HG03575 (cell line): Measurements from ENCODE around the gene TRPM1.

ENCODE experiments used
- ATAC-seq: cut with Tn5 transposase; IDR thresholded peaks from one replicate; pipeline ENCODE4 v1.9.1; 2021; ENCODE audit not compliant: unreplicated experiment, insufficient number of reproducible peaks, low FRiP score; ENCODE audit errors: extremely low read depth

Gene TRPM1

DNA sequence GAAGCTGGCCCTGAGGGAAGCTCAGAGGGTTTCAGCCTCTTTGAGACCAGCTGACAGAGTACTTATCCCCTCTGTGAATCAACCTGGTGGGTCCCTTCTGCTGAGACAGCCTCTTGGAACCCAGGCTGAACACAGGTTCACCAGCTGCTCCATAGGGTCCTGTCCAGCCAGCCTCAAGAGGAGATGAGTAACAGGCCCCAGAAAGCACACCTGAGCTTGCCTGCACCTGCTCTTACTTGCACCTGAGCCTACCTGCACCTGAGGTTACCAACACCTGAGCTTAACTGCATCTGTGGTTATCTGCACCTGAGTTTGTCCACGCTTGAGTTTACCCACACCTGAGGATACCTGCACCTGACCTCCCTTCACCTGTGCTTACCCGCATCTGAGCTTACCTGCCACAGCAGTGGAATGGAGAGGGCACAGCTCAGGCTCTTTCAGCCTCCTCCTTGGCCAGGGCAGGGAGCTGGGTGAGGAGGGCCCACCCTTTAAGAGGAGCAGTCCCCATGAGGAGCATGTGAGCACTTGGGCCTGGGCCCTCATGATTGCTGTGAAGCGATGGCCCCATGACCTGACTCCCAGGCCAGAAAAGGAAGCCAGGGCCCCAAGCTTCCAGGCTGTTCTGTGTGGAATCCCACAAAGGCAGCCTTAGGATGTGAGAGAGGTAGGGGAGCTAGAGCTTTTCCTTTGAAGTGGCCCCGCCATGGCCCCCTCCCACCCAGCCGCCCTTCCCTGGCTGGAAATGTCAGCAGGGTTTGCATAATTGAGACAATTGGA is at the start of gene TRPM1:
TRPM1 (minus strand) TSS at position 464 of the 777 bp plus-strand sequence. CDS start 20,370 bp downstream, outside the sequence.
- ATAC-seq, result no peak

DNA sequence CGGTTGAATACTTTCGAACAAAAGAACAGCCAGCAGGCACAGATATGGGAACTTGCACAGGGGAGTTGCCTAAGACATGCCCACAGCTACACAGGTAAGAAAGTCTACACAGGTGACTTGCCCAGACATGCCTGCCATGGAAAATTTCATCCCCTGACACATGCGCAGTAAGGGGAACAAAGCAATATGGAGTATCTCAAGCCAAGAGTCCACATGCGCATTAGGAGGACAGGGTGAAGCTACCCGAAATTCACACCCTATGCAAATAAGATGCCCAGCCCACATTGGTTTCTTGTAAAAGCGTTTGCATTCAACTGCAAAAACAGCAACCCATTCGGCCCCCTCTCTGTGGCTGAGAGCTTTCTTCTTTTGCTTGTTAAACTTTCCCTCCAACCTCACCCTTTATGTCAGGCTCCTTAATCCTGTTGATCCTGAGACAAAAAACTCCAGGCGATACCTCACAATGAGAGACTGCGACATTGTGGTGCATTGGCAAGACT is 49.3 kb upstream of the TRPM1 start:
- ATAC-seq, result no peak

DNA sequence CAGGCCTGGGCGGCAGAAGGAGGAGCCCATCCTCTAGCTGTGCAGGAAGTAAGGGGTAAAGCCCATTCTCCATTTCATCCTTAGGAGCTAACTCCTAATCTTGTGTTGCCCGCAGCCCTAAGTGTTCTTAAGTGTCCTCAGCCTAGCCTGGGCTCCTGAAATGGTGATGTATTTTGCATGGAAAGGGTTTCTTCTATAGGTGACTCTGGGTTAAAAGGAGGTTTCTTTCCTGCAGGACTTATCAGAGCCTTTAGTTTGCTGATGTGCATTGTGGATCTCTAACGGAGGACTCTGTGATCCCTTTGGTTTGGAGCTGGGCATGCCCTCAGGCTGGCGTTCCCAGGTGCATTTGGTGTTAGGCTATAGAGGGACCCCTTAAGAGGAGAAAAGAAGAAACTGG is 48.5 kb upstream of the TRPM1 start:
- ATAC-seq, result no peak

DNA sequence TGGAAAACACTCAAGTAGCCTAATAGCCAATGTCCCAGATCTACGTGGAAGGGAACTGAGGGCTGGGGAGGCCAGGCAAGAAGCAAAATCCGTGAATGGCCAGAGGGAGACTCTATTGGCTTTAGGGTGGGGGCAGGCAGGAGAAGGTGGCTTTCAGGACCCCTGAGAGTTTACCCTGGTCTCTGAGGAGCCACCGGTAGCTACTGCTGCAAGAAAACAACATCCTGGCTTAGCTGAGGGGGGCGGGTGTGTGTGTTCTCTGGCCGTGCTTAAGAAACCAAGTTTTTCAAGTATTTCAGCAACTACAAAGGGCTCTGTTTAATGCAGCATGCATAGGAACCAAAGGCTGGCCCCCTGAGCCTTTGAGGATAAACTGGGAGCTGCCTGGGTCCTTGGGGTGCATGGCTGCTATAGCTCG is 47.6 kb upstream of the TRPM1 start:
- ATAC-seq, result no peak

DNA sequence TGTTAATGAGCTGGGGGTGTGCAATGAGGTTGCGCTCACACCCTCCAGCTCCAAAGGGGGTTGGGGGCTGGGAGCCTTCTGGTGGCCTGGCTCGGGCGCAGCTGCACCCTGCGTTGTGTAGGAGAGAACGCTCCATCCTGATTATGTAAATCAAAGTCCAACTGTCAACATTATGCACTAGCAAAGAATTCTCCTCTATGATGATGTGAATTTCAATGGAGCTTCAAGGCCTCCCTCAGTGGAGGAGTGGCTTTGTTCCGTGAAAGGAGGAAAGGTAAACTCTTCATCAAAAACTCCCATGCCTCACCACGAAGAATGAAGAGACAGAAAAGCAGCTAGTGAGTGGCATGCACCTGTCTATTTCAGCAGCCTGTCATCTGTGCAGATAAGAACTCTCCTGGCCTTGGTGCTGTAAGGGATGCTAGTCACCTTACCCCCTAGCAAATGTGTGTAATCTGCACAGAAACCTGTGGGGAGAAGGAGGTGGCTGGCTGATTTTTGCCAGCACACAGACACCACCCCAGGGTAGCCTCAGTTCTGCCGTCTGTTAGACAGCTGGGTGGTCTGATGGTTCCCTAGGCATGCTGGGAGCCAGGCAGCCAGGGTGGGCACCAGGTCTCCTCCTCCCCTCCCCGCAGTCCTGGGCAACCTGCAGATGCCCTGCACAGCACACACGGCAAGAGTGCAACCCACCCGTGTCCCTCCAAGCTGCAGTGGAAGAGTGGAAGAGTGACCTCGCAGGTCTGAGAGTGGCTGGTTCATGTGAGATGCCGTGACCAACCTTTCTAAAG is 47.0 kb upstream of the TRPM1 start:
- no peak for ATAC-seq

DNA sequence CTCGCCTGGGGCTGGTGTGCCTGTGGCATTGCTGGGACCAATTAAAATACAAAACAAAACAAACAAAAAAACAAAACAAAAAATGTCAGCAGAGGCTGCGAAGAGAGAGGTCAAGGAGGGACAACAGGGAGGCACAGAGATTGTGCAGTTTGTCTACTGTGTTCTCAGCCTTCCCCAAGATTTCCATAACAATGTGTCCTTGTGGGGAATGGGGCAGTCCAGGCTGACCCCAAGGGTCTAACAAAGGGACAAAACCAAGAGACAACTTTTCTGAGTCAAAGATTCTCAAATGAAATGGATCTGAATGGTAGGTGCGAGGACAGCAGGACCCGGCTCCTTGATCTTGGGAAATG is 46.4 kb upstream of the TRPM1 start:
- ATAC-seq, result no peak

DNA sequence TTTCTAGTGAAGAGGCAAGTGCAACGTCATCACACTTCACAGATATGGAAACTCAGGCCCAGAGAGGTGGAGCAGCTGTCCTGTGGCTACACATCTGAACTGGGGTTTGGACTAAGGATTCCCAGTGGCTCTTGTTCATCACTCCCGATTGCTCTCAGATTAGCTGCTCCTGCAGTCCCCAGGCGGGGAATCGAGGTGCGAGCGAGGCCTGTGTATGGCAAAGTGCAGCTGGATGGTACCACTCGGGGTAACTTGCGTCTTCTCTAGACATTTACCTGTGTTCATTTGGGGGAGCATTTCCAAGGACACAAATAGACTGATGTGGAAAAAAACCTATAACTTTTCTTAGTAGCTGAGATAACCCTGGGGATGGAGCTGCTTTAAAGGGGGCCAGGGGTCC is 45.9 kb upstream of the TRPM1 start:
- no peak for ATAC-seq

DNA sequence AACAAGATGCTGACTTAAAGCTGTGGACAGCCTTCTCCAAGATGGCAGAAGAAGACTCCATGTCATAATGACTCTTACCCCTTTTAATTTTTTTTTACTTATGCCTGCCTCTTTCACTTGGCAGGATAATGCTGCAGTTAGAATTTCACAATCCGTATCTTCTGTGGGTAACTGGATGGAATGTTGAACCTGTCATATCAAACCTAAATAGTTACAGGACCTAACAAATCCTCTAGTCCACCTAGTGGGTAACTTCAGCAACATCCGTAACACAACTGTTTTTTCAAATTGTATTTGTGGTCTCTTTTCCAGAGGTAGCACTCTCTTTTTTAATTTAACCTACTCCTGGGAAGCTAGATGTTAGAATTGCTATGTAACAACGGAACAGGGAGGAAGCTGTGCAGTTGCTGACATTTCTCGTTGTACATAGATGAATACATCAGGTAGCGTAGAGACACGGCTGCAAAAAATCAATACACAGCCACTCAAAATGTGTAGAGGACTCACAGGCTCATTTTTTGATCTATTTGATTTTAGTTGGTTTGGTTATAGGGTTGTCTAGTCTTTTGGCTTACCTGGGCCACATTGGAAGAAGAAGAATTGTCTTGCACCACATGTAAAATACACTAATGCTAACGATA is 43.9 kb upstream of the TRPM1 start:
- no peak for ATAC-seq

DNA sequence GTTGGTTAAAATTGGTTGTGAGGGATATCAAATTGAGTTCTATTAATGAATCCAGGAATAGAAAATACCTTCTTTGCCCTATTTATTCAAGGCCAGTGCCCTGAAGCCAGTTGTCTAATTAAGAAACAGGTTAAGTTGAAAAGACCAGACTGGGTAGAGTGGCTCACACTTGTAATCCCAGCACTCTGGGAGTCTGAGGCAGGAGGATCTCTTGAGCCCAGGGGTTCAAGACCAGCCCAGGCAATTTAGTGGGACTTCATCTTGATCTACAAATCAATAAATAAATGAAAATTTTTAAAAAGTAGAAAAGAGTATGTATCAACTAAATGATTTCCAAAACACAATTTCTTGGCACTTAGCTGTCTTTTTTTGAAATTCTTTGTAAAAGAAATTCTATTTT is 40.3 kb upstream of the TRPM1 start:
- ATAC-seq, result no peak

DNA sequence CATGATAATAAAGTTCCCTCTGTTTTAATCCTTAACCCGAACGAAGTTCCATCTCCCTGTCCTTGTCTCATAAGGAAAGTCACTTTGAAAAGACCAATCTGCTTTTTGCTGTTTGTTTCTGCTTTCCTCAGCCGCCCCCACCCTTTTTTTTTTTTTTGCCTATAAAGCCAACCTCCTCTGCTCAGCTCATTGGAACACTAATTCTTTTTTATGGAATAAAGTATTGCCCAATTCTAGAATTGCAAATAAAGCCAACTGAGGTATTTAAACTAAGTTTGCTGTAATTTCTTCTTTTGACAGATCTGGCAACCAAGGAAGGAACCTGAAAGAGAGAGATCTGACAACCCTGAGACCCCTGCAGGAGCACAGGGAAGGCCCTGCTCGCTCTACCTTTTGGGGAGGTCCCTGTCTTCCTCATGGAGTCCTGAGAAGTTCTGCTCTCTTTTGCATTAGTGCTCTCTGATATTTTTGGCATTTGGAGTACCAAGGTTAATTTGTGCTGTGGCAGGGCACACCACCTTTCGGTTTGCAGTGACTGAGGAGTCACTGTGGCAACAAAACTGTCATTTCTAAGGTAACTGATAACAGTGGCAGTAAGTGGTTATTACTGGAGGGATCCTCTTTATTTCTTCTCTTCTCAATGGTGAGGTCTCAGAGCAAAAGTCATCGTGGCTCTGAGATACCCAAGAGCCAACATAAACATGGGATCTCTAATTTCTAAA is 35.2 kb upstream of the TRPM1 start:
- ATAC-seq, result no peak

DNA sequence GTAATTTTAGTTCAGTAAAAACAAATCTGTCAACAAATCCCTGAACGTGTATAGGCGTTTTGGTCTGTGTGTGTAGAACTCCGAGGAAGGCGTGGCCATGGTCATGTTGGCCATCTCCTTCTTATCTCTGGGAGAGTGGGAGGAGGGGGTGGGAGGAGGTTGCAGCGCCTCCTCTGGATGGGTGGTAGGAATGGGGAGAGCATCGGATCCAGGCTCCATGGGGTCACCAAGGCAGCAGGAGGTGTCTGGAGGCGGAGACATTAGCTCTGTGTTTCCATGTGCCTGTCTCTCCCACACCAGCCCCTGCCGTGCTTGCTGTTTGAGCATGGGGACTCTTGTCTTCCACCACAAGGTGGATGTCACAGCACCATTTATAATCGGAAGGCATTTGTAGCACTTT is 34.5 kb upstream of the TRPM1 start:
- ATAC-seq, result no peak

DNA sequence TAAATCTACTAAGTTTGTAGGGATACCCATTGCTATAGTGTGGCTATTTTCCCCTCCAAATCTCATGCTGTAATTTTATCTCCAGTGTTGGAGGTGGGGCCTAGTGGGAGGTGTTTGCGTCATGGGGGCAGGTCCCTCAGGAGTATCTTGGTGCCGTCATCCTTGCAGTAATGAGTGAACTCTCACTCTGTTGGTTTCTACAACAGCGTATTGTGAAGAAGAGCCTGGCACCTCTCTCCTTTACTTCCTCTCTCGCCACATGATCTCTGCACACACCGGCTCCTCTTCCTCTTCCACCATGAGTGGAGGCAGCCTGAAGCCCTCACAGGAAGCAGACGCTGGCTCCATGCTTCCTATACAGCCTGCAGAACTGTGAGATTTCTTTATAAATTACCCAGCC is 34.0 kb upstream of the TRPM1 start:
- no peak for ATAC-seq

DNA sequence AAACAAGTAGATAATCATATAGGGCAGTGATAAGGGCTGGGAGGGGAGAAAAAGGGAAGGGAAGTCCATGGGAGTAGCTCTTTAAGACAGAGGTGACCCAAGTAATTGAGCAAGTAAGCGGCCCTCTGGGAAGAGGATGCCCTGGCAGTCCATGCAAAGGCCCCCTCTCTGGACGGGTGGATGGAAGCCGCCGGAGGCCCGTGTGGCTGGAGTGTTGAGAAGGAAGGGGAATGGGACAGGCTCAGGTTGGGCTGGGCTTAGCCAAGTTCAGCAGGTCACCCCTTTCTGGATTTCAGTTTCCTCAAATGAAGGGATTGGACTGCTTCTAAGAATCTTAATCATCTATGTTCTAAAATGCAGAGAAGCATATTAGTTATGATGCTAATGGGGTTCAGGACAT is 32.4 kb upstream of the TRPM1 start:
- ATAC-seq, result no peak

DNA sequence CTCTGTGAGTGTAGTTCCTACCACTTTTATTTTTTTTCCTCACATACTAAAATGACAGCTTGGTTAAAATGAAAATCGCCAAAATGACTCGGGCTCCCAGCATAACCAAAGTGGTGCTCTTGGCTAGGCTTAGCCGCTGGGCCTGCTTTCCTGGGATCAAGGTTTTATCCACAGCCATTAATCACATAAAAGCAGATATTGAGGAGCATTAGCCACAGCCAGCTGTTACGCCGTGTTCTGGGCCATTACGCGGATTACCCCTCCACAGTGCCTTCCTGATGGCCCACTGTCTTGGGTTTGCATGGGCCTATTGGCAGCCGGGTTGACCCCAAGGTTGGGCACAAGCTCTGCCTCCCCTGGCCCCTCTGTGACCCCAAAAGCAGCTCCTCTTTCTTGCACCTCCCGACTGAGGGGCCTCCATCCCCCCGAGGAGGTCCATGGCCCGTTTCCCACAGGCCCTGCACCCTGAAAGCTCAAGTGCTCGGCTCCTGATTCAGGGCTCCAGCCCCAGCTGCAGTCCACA is 30.4 kb upstream of the TRPM1 start:
- no peak for ATAC-seq

DNA sequence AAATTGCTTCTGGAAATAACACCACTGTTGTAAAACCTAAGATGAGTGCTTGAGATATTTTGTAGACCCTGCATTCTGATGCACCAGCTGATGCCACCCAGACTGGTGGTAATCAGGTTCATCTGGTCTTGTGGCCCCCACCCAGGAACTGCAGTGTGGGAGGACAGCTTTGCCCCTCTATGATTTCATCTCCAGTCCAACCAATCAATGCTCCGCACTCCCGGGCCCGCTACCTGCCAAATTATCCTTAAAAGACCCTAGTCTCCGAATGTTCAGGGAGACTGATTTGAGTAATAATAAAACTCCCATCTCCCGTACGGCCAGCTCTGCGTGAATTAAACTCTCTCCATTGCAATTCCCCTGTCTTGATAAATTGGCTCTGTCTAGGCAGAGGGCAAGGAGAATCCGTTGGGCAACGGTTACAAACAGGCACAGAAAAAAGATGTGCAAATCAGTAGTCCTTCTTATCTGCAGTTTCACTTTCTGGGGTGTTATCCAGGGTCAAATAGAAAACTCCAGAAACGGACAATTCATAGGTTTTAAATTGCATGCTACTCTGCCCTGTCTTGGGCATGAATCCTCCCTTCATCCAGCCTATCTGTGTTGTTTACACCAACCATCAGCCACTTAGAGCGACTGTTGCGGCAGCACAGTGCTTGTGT is 29.2 kb upstream of the TRPM1 start:
- ATAC-seq, result no peak

DNA sequence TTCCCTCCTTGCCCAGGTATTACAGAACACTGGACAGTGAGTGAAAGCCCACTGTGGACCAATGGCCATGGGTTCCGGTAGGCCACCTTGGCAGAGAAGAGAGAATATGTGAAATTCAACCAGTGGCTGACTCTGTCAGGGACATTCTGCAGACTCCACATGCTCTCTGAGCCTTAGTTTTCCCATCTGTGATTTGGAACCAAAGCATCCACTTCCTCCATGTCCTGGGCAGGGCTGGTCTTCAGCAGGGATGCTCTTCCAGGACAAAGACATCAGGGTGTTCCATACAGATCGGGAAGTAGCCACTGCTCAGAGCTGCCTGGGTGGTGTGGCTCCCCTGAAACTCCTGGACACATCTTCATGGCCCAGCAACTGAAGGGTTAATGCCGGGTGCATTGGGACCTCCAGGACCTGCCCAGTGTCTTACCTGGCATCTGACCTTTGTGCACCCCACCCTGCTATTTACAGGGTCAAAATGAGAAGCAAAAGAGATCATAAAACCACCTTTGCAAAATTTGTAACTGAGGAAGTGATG is 28.3 kb upstream of the TRPM1 start:
- no peak for ATAC-seq

DNA sequence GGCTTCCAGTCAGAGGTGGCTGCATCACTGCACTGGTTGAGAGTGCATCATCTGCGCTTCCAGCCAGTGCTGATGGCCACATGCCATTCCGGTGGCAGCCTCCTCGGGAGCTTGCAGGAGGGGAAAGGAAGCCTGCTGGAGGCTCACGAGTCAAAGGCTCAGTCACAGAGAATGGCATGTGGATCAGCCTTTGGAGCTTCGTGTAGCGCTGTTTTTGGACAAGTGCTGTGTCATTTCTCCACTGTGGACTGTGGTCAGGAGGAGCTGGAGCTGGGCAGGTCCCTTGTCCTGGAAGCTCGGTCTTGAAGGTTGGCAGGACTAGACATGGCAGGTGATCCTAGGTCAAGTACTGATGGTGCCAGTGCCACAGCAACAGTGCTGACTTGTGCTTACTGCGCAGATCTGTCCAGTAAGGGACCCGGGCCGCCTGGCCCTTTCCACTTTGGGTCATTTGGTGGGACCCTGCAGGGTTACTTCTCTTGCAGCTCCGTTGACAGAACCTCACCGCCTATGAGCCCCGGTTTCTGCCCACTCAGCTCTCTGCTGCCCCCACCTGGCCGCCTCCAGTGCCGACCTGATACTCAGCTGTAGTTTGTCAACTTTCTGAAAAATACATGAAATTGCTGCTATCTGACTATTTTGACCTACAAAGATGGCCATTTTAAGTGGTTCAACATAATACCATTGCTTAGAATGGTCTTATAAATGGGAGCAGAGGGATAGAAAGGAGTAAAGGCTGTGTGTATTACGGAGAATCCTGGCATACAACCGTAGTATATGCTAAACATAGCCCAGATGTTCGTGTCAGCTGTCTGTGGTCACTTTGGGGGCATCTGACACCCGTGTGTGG is 27.6 kb upstream of the TRPM1 start:
- no peak for ATAC-seq
